Ovary (tissue), 3 donors: Measurements from ENCODE around the gene HNF1A.

Experiments
- CTCF ChIP-seq, 3 donors: fragments of 450-650 bp in 2 of 3; fragments of 200-600 bp in 1 of 3; IDR thresholded peaks; one replicate each; pipeline versions ENCODE4 v1.5.1 to v1.8.0; 2016 to 2022; ENCODE audit warnings: antibody characterized with exemption in 3 of 3, mild to moderate bottlenecking in 1 of 3
- EP300 ChIP-seq: sonication (generic); formaldehyde crosslinking; IDR thresholded peaks from one replicate; pipeline ENCODE4 v1.6.1; 2017; ENCODE audit warnings: antibody characterized with exemption
- POLR2A ChIP-seq: fragments of 450-650 bp; IDR thresholded peaks from one replicate; pipeline ENCODE4 v1.6.1; 2017; ENCODE audit warnings: antibody characterized with exemption, mild to moderate bottlenecking, moderate library complexity
- donor health status: DM: no; HTN: no; CAD: no.

DNA sequence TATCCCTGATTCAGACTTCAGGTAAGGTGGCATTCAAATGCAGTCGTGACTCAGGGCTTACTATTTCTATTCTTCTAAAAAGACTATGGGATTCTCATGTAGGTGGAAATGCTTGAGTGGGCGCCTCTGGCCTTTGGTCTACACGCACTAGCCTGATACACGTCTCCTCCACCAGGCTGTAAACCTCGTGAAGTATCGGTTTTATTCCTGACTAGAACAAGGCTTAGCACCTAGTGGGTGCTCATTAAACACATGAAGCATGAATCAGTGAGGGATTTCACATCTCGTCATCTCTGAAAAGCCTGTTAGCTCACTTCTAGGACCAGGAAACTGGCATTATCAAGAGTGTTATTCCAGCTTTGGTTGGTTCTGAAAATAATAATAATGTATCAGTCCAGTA lies 17.7 kb upstream of the HNF1A start:
- TF ChIP-seq CTCF (IDR thresholded peaks at IDR 0.05): no peak
- no peak for TF ChIP-seq POLR2A
- TF ChIP-seq EP300: no peak
